Fibroblast of peridontal ligament (primary cell): ENCODE data around the gene SVOP.
"Not testable (repeated sequence)": the region's sequence is repeated elsewhere in the genome, so short reads cannot be mapped to it uniquely, and the experiment has no call there.

ENCODE experiments used
- DNase-seq: peaks from one replicate; pipeline ENCODE4 v3.0.0-alpha.2; 2010; ENCODE audit errors: extremely low read depth

Gene SVOP

DNA sequence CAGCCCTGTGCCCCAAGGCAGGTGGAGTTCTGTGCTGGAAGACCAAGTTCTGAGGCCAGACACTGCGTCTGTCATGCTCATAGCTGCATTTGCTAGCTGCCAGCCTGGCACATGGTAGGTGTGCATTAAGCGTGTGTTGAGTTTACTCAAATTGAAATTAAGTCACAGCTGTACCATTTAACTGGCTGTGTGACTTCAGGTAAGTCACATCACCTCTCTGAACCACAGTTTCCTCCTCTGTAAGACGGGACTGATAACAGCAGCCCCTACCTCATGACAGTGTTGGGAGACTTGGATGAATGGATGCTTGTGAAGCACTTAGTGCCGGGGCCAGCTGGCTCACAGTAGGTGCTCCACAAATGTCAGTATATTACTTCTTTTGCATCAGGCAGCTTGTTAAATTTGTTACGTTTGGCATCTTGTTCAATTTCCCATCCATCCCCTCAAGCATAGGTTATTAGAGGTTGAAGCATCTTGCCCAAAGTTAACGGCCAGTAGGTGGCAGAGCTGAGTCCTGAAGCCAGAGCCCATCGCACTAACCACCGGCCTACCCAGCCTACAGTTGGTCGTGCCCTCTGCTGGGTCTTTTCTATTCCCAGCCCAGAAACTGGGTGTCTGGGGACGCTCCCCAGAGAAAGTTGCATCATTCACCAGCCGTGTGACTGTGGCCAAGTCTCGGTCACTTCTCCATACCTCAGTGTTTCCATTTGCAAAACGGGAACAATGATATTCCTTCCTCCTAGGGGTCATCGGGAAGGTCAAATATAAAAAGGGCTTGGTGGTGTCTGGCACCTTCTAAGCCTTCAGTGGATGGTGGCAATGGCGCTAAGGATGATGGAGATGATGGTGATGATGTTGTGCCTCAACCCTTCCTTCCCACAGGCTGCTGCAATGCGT lies 136.5 kb downstream of the SVOP start:
- no peak for DNase-seq

DNA sequence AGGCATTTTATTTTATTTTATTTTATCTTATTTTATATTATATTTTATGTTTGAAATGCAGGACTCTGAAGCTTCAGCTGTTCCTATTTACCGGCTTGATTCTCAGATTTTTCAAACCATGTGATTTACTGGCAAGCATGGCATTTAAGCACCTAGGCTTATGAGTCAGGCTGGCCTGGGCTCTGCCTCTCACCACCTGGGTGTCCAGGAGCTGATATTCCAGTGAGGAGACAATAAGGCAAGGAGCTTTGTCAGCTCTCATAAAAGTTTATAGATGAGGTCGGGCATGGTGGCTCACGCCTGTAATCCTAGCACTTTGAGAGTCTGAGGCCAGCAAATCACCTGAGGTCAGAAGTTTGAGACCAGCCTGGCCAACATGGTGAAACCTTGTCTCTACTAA lies 138.9 kb downstream of the SVOP start:
- DNase-seq, result no peak

DNA sequence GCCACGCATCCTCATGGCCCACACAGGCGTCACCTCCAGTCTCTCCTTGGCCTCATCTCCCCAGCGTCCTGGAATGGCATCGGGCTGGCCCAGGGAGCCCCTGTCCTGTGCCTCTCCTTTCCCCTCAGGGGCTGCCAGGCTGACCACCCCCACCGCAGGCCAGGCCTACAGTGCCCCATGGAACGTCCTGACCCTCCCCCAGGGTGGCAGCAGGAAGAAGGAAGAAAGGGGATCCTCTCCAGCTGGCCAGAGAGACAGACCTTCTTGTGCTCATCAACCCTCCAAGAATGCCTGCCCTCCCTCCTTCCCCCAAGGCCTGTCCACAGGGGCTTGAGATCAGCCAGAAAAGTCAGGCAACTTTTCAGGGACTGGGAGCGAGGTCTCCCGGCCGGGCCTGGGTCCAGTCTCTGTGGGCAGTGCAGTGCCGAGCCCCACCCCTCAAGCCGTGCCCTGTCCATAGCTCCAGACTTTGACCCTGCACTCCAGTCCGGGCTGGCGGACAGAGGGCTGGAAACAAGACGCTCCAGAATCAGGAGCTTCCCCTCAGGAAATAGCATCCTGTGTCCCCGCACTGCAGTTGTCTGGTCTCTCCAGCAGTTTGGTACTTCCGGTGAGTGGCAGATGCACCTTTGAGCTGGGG lies 141.1 kb downstream of the SVOP start, which contains the start of gene DAO:
Gene DAO (plus strand): TSS at position 478 of the 640 bp plus-strand sequence. CDS start 4,915 bp downstream, outside the sequence.
- no peak for DNase-seq

DNA sequence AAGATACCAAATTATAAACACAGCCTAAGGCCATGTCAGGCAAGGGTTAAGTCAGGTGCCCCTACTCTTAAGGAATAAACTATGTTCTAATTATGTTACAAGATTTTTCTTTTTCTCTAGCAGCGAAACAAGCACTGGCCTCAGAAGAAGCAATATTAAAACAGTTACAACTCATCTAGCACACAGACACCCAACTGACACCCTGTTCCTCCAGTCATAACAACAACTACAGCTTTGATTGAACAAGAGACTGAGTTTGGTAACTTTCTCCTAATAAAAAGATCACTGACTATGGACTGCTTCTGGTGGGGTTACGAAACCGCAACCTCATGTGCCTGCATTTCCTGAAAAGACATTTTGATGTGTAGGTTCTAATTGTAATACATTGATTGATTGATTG lies 144.3 kb downstream of the SVOP start:
- DNase-seq, result no peak

DNA sequence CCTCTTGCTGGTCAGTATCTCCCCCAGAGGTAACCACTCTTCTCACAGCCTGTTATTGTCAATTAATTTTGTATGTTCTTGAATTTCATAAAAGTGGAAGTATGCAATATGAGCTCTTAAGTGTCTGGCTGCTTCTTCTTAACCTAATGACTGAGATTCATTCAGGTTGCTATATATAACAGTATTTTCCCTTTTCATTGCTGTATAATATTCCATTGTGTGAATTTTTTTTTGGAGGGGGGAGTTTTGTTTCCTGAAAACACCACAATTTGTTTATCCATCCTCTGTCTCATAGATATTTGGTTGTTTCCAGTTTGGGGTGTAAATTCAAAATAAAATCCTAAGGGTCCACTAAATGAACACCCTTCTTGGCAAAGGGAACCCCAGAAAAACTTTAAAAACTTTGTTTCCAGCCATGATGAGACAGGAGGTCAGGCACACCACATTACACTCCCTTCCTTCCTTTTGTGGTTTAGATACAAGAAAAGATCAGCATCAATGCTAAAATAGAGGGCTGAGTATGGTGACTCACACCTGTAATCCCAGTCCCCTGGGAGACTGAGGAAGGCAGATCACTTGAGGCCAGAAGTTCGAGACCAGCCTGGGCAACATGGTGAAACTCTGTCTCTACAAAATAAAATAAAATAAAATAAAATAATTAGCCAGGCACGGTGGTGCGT lies 145.0 kb downstream of the SVOP start:
- DNase-seq, result no peak

DNA sequence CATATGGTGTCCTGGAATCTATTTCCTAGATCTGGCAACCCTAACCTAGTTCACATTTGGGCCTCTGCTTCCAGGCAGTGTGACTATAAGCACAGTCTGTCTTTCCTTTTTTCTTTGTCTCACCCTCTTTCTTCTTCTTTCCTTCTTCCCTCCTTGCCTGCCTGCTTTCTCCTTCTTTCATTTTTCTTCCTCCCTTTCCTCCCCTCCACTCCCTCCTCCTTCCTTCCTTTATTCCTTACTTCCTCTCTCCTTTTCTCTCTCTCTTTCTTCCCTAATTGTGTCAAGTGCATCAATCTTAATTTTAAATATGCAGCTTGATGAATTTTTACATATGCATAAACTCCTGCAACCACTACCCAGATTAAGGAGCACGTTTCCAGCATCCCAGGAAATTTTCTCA lies 145.6 kb downstream of the SVOP start:
- no peak for DNase-seq

DNA sequence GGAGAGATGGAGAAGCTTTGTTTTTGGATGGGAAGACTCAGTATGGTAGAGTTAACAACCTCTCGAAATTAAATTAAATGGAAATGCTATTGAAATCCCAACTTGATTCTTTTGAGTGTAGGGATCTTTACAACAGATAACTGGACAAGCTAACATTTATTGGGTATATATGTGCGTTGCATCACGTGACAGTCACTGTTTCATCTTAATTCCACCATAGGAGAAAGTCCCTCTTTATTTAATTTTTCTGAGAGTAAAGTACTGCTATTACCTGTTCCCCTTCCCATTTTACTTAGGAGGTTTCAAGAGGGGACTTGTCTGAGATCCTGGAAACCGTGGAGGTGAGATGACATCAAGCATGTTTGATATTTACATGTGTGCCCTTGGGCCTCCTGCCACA lies 152.1 kb downstream of the SVOP start:
- no peak for DNase-seq

DNA sequence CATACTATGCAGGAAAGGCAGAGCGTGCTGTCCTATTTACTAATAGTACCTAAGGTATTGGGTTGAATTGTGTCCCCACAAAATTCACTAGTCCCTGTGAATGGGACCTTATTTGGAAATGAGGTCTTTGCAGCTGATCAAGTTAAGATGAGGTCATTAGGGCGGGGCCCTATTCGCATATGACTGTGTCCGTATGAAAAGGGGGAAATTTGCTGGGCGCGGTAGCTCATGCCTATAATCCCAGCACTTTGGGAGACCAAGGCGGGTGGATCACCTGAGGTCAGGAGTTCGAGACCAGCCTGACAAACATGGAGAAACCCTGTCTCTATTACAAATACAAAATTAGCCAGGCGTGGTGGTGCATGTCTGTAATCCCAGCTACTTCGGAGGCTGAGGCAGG lies 154.8 kb downstream of the SVOP start:
- DNase-seq, result not testable (repeated sequence)

DNA sequence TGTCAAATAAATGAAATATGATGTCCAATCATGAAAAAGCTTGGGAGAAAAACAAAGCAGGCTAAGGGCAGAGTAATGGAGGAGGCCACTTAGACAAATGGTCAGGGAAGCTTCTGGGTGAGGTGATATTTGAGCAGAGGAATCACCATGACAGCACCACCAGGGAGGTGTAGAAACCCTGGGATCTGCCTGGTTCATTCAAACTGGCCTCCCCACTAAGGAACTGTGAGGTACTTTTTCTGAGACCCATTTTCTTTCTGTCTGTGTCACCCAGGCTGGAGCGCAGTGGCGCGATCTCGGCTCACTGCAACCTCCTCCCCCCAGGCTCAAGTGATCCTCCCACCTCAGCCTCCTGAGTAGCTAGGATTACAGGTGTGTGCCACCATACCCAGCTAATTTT lies 155.7 kb downstream of the SVOP start:
- DNase-seq, result no peak

DNA sequence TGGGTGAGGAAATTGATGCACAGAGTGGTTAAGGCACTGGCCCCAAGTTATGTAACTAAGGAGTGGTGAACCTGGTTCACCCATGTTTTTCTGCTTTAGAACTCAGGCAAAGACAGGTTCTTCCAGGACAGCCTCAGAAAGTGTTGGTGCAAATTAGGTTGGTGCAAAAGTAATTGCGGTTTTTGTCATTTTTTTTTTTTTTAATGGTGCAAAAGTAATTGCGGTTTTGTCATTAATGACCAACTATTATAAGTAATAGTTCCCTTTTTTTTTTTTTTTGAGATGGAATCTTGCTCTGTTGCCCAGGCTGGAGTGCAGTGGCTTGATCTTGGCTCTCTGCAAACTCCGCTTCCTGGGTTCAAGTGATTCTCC lies 158.3 kb downstream of the SVOP start:
- DNase-seq, result no peak

DNA sequence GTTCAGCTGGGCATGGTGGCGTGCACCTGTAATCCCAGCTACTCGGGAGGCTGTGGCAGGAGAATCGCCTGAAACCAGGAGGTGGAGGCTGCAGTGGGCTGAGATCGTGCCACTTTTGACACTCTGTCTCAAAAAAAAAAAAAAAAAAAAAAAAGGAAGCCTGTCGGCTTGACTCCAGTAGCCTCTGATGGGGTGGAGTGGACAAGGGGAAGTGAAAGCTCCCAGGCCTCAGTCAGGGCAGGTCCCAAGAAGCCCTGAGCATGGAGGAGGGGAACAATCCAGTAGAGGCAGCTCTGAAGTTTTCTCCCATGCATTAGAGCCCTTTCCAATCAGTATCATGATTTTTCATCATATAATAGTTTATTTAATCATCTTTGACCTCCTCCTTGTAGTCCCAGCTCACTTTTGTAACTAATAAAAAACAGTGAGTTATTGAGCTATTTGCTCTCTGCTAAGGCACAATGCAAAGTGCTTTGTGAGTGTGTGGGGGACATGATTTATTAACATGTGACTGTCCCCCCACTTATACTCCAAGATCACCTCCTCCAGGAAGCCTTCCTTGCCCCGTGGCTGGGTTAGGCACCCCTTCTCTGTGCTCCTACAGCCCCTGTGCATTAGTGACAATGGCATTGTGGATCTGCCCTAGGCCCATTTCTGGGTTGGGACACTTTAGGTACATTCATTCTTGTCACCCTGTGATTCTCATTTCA lies 158.8 kb downstream of the SVOP start:
- no peak for DNase-seq

DNA sequence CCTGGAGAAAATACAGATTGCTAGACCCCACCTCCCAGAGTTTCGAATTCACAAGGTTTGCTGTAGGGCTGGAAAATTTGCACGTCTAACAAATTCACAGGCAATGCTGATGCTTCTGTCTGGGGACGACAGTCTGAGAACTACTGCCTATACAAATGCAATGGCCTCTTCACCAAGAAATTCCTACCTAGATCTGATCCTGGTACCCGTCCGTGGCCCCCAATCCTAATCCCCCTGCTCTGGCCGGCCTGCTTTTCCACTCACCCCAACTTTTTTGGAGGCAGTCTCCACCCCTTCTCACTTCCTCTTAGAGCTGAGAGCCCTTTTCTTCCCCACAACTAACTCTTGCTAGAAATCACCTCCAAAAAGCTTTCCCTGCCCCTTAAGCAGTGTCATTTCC lies 160.4 kb downstream of the SVOP start:
- no peak for DNase-seq

DNA sequence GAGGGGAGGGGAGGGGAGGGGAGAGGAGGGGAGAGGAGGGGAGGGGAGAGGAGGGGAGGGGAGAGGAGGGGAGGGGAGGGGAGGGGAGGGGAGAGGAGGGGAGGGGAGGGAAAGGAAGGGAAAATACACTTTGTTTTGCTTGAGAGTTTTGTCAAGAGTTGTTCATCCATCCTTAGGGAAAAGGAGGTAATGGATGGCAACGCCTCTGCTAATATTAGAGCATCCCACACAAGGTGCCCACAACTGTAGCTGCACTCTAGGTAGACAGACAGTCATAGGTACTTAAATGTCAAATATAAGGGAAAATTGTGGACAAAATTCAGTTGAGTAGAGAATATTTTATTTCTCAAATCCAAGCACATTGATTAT lies 161.0 kb downstream of the SVOP start:
- no peak for DNase-seq

DNA sequence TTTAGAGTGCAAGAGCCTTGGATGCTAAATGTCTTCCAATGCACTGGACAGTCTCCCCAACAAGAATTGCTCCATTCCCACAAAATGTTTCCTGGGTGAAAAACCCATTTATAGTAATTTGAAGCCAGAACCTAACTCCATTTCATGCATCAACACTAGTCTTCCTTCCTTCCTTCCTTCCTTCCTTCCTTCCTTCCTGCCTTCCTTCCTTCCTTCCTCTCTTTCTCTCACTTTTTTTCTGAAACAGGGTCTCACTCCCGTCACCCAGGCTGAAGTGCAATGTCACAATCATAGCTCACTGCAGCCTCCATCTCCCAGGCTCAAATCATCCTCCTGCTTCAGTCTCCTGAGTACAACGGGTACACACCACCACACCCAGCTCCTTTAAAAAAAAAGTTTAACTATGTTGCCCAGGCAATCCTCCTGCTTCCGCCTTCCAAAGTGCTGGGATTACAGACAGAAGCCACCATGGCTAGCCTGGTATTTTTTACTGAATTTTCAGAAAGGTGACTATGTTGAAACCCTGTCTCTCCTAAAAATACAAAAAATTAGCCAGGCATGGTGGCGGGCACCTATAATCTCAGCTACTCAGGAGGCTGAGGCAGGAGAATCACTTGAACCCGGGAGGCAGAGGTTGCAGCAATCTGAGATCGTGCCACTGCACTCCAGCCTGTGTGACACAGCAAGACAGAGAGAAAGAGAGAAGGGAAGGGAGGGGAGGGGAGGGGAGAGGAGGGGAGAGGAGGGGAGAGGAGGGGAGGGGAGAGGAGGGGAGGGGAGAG lies 161.5 kb downstream of the SVOP start:
- not testable (repeated sequence) for DNase-seq

DNA sequence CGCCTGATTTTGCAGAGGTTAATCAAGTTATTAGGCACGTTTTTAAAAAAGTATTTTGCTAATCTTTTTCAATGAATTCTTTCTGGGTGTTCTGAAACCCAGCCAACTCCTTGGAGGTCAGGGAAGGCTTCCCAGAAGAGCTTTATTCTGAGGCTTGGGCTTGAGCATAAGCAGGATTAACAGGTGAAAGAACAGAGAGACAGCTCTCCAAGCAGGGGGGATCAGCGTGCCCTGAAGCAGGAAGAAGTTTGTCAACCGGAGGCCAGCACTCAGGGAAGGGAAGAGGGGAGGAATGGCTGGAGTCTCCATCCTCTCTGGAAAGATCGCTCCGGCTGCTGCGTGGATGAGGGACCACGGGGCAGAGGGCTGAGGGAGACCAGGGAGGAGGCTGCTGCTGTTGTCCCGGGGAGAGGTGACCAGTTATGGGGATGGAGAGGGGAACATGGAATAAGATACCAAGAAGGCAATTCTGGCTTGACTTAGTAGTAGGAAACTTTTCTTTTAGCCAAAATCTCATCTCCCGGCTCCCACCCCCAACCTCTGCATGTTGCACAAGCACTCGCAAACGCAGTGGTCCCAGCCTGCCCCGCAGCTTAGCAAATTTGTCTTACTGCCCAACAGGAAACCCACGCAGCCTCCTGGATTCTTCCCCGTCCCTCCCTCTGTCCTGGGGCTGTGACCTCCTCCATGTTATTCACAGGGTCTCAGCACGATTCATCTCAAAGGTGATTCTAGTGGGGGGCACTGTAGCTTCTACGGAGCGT lies 162.4 kb downstream of the SVOP start:
- DNase-seq, result no peak
